HEK293 (cell line): ENCODE data around the gene NMB.
"Not testable (repeated sequence)": the region's sequence is repeated elsewhere in the genome, so short reads cannot be mapped to it uniquely, and the experiment has no call there.

ENCODE experiments used
- CTCF ChIA-PET: fragments of 350-600 bp; formaldehyde crosslinking; extraction: SDS; loops from one replicate; lab custom pipeline; 2021; ENCODE audit warnings: antibody characterized with exemption; lab: Yijun Ruan, JAX
- POLR2A ChIA-PET: fragments of 300-600 bp; formaldehyde crosslinking; extraction: SDS; loops from one replicate; lab custom pipeline; 2020; ENCODE audit warnings: antibody characterized with exemption, inconsistent platforms; lab: Yijun Ruan, JAX
- H3K27ac ChIP-seq: fragments of 200-500 bp; sonication (Bioruptor generic); 2 replicates; pipeline ENCODE4 v1.5.1; 2014; ENCODE audit warnings: low read depth, low read length, control low read depth, inconsistent platforms; ENCODE audit errors: extremely low read depth
- H3K36me3 ChIP-seq, 2 experiments: fragments of 200-500 bp in 1 of 2; sonication (Bioruptor generic) in 1 of 2; 1 replicate in 1 of 2; 2 replicates in 1 of 2; pipeline ENCODE4 v1.5.1; 2014 to 2017; ENCODE audit warnings: inconsistent platforms in 2 of 2, low read length in 2 of 2; ENCODE audit not compliant: control insufficient read depth in 2 of 2, insufficient read depth in 1 of 2
- H3K4me1 ChIP-seq: fragments of 200-500 bp; sonication (Bioruptor generic); 2 replicates; pipeline ENCODE4 v1.5.1; 2014; ENCODE audit warnings: mild to moderate bottlenecking, low read length, inconsistent platforms; ENCODE audit not compliant: control insufficient read depth, insufficient read depth
- H3K4me3 ChIP-seq: 2 replicates; pipeline ENCODE4 v1.5.1; 2011; ENCODE audit warnings: low read depth, mild to moderate bottlenecking, control low read depth, low read length, moderate library complexity
- H3K9me3 ChIP-seq: fragments of 200-500 bp; sonication (Bioruptor generic); 2 replicates; pipeline ENCODE4 v1.5.1; 2014; ENCODE audit warnings: low read depth, low read length, inconsistent platforms; ENCODE audit not compliant: control insufficient read depth, insufficient read depth
- GLI2 ChIP-seq: fragments of 450-650 bp; formaldehyde crosslinking; IDR thresholded peaks from 2 replicates; pipeline ENCODE4; 2017; ENCODE audit warnings: missing biosample characterization, missing genetic modification characterization, low read depth, borderline replicate concordance
- OSR2 ChIP-seq: fragments of 450-650 bp; formaldehyde crosslinking; IDR thresholded peaks from 2 replicates; pipeline ENCODE4 v1.5.1; 2016; ENCODE audit warnings: missing biosample characterization, missing genetic modification characterization
- SCRT1 ChIP-seq: fragments of 450-650 bp; formaldehyde crosslinking; IDR thresholded peaks from 2 replicates; pipeline ENCODE4 v1.5.1; 2016; ENCODE audit warnings: missing biosample characterization, missing genetic modification characterization, borderline replicate concordance
- SP2 ChIP-seq: fragments of 450-650 bp; formaldehyde crosslinking; IDR thresholded peaks from 2 replicates; pipeline ENCODE4 v1.5.1; 2016; ENCODE audit warnings: missing biosample characterization, missing genetic modification characterization
- WT1 ChIP-seq: fragments of 450-650 bp; formaldehyde crosslinking; IDR thresholded peaks from 2 replicates; pipeline ENCODE4 v1.5.1; 2016; ENCODE audit warnings: missing biosample characterization, missing genetic modification characterization
- ZEB2 ChIP-seq: fragments of 450-650 bp; formaldehyde crosslinking; IDR thresholded peaks from 2 replicates; pipeline ENCODE4 v1.5.1; 2016; ENCODE audit warnings: missing biosample characterization, missing genetic modification characterization
- ZNF121 ChIP-seq: fragments of 450-650 bp; formaldehyde crosslinking; IDR thresholded peaks from 2 replicates; pipeline ENCODE4 v1.5.1; 2016; ENCODE audit warnings: missing biosample characterization, missing genetic modification characterization
- ZNF16 ChIP-seq: fragments of 450-650 bp; formaldehyde crosslinking; IDR thresholded peaks from 2 replicates; pipeline ENCODE4 v1.5.1; 2016; ENCODE audit warnings: low read depth, missing biosample characterization, missing genetic modification characterization
- ZNF302 ChIP-seq: fragments of 450-650 bp; formaldehyde crosslinking; IDR thresholded peaks from 2 replicates; pipeline ENCODE4 v1.5.1; 2016; ENCODE audit warnings: missing biosample characterization, missing genetic modification characterization, low read depth
- ZNF600 ChIP-seq: fragments of 450-650 bp; formaldehyde crosslinking; IDR thresholded peaks from 2 replicates; pipeline ENCODE4 v1.5.1; 2016; ENCODE audit warnings: missing biosample characterization, missing genetic modification characterization
- ZNF76 ChIP-seq: fragments of 450-650 bp; formaldehyde crosslinking; IDR thresholded peaks from 2 replicates; pipeline ENCODE4; 2016; ENCODE audit warnings: low read depth, missing biosample characterization, missing genetic modification characterization, borderline replicate concordance
- ZNF777 ChIP-seq: fragments of 450-650 bp; formaldehyde crosslinking; IDR thresholded peaks from 2 replicates; pipeline ENCODE4 v1.5.1; 2017; ENCODE audit warnings: missing biosample characterization, missing genetic modification characterization, borderline replicate concordance
- ZNF837 ChIP-seq: fragments of 450-650 bp; formaldehyde crosslinking; IDR thresholded peaks from 2 replicates; pipeline ENCODE4 v1.5.1; 2016; ENCODE audit warnings: missing biosample characterization, missing genetic modification characterization
- ZSCAN30 ChIP-seq: fragments of 450-650 bp; IDR thresholded peaks from 2 replicates; pipeline ENCODE4 v1.5.1; 2018; ENCODE audit warnings: missing biosample characterization, mild to moderate bottlenecking, missing genetic modification characterization, moderate library complexity
- TF ChIP-seq, protein P1 (sequence below): fragments of 450-650 bp; formaldehyde crosslinking; IDR thresholded peaks from 2 replicates; pipeline ENCODE4 v1.5.1; 2016; ENCODE audit warnings: missing biosample characterization, missing genetic modification characterization
- TF ChIP-seq, protein P2 (sequence below): fragments of 450-650 bp; formaldehyde crosslinking; IDR thresholded peaks from 2 replicates; pipeline ENCODE4 v1.5.1; 2016; ENCODE audit warnings: missing biosample characterization, missing genetic modification characterization, borderline replicate concordance
- TF ChIP-seq, protein P3 (sequence below): fragments of 450-650 bp; formaldehyde crosslinking; IDR thresholded peaks from 2 replicates; pipeline ENCODE4 v1.5.1; 2017; ENCODE audit warnings: missing biosample characterization, mild to moderate bottlenecking, missing genetic modification characterization, moderate library complexity

Gene NMB

DNA sequence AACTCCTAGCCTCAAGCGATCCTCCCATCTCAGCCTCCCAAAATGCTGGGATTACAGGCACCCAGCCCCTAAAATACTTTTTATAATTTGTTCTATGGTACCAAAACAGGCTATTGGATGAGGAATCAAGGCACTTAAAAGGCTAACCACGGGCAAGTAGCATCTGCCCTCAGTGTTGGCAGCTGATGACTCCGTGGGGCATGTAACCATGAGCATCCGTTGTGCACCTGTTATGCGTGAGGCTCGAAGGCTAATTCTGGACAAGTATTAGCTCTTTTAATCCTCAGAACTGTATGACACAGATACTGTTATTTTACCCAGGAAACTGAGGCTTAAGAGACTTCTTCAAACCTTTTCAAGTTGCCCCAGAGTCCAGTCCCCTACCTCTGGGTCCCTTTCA, 14.2 kb downstream of the NMB start (continued):
- no peak for TF ChIP-seq ZNF302
- TF ChIP-seq, protein P1, sequence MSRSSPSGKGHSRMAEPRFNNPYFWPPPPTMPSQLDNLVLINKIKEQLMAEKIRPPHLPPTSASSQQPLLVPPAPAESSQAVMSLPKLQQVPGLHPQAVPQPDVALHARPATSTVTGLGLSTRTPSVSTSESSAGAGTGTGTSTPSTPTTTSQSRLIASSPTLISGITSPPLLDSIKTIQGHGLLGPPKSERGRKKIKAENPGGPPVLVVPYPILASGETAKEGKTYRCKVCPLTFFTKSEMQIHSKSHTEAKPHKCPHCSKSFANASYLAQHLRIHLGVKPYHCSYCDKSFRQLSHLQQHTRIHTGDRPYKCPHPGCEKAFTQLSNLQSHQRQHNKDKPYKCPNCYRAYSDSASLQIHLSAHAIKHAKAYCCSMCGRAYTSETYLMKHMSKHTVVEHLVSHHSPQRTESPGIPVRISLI = no peak
- TF ChIP-seq, protein P2, sequence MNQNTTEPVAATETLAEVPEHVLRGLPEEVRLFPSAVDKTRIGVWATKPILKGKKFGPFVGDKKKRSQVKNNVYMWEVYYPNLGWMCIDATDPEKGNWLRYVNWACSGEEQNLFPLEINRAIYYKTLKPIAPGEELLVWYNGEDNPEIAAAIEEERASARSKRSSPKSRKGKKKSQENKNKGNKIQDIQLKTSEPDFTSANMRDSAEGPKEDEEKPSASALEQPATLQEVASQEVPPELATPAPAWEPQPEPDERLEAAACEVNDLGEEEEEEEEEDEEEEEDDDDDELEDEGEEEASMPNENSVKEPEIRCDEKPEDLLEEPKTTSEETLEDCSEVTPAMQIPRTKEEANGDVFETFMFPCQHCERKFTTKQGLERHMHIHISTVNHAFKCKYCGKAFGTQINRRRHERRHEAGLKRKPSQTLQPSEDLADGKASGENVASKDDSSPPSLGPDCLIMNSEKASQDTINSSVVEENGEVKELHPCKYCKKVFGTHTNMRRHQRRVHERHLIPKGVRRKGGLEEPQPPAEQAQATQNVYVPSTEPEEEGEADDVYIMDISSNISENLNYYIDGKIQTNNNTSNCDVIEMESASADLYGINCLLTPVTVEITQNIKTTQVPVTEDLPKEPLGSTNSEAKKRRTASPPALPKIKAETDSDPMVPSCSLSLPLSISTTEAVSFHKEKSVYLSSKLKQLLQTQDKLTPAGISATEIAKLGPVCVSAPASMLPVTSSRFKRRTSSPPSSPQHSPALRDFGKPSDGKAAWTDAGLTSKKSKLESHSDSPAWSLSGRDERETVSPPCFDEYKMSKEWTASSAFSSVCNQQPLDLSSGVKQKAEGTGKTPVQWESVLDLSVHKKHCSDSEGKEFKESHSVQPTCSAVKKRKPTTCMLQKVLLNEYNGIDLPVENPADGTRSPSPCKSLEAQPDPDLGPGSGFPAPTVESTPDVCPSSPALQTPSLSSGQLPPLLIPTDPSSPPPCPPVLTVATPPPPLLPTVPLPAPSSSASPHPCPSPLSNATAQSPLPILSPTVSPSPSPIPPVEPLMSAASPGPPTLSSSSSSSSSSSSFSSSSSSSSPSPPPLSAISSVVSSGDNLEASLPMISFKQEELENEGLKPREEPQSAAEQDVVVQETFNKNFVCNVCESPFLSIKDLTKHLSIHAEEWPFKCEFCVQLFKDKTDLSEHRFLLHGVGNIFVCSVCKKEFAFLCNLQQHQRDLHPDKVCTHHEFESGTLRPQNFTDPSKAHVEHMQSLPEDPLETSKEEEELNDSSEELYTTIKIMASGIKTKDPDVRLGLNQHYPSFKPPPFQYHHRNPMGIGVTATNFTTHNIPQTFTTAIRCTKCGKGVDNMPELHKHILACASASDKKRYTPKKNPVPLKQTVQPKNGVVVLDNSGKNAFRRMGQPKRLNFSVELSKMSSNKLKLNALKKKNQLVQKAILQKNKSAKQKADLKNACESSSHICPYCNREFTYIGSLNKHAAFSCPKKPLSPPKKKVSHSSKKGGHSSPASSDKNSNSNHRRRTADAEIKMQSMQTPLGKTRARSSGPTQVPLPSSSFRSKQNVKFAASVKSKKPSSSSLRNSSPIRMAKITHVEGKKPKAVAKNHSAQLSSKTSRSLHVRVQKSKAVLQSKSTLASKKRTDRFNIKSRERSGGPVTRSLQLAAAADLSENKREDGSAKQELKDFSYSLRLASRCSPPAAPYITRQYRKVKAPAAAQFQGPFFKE (tag by site-specific recombination) = no peak
- no peak for TF ChIP-seq SCRT1 (tag by site-specific recombination)
- TF ChIP-seq ZNF777 (tag by site-specific recombination) = no peak

DNA sequence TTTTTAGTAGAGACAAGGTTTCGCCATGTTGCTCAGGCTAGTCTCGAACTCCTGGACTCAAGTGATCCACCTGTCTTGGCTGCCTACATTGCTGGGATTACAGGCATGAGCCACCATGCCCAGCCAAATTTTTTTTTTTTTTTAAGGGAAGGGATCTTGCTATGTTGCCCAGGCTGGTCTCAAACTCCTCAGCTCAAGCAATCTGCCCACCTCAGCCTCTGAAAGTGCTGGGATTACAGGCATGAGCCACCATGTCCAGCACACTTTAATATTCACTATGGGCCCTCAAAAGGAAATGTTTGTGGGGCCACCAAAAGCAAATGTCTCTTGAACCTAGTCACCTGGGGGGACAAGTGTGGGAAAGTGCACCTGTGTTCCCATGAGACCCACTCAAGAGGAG, 15.4 kb downstream of the NMB start:
- not testable (repeated sequence) for H3K4me3 ChIP-seq, H3K4me1 ChIP-seq, H3K27ac ChIP-seq, H3K9me3 ChIP-seq
- H3K36me3 ChIP-seq = peaks cover 70 to 95% of the 10 kb centered on the region in 2 experiments
- peak; percentile 95 for TF ChIP-seq ZNF121 (tag by site-specific recombination)
- ChIA-PET CTCF (interaction anchor here (0.5 to 1.4 kb wide), 6 partner anchors 9 to 286 kb away, joined by 3 to 5 read pairs (median 4); no protein-coding TSS in a partner anchor), POLR2A (interaction anchor here (0.9 to 3.4 kb wide), 4 partner anchors 9 to 42 kb away, joined by 3 to 22 read pairs (median 7); partner anchors contain the start of genes WDR73 and ZSCAN2)

DNA sequence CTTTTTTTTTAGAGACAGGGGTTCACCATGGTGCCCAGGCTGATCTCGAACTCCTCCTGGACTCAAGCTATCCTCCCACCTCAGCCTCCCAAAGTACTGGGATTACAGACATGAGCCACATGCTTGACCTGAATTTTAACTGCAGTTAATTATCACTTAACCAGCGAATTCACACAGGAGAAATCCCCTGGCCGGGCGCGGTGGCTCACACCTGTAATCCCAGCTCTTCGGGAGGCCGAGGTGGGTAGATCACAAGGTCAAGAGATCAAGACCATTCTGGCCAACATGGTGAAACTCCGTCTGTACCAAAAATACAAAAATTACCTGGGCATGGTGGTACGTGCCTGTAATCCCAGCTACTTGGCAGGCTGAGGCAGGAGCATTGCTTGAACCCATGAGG, 16.1 kb downstream of the NMB start:
- ChIA-PET CTCF (interaction anchor here (0.6 kb wide), 1 partner anchor 341 kb away, joined by 4 read pairs; no protein-coding TSS in a partner anchor), POLR2A (interaction anchor here (1.4 to 3.4 kb wide), 3 partner anchors 10 to 14 kb away, joined by 4 to 22 read pairs (median 8); partner anchors contain the start of gene WDR73)
- H3K27ac ChIP-seq, H3K4me3 ChIP-seq, H3K4me1 ChIP-seq, H3K9me3 ChIP-seq: not testable (repeated sequence)
- peaks cover 63 to 92% of the 10 kb centered on the region in 2 experiments for H3K36me3 ChIP-seq

DNA sequence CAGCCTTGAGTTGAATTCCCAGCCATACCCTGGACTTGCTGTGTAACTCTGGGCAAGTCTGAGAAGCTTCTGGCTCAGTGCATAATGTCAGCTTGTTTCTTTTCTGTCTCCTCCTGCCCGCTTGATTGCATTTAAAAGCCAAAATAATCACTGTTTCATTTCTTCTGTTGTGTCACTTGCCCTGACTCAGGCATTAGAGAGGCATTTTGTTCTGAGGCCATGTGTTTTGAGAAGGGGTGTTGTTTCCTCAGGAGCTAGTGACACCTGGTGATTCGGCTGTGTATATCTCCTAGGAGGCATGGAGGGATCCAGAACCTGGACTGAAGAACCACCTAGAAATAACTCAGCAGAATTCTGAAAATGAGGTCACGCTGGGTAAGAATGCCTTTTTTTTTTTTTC, 19.9 kb downstream of the NMB start:
- POLR2A ChIA-PET = interaction anchor here (0.5 to 1.8 kb wide), 4 partner anchors 11 to 531 kb away, joined by 3 to 8 read pairs (median 5); partner anchors contain the start of gene WDR73
- Histone ChIP-seq H3K27ac (peak overlapping the region; percentile 29; the same call in 1 of the 2 replicates), H3K4me1 (no peaks in the 10 kb centered on the region), H3K4me3 (no peak overlapping the region), H3K9me3 (no peaks in the 10 kb centered on the region), H3K36me3 (peaks cover 49 to 68% of the 10 kb centered on the region in 2 experiments)
- CTCF ChIA-PET = interaction anchor here (0.6 to 2.3 kb wide), 8 partner anchors 9 to 399 kb away, joined by 3 to 21 read pairs (median 4); partner anchors contain the start of gene WDR73
- TF ChIP-seq OSR2 (tag by site-specific recombination) = no peak
- TF ChIP-seq GLI2 (tag by site-specific recombination) = no peak
- no peak for TF ChIP-seq ZNF76
- TF ChIP-seq, protein P3, sequence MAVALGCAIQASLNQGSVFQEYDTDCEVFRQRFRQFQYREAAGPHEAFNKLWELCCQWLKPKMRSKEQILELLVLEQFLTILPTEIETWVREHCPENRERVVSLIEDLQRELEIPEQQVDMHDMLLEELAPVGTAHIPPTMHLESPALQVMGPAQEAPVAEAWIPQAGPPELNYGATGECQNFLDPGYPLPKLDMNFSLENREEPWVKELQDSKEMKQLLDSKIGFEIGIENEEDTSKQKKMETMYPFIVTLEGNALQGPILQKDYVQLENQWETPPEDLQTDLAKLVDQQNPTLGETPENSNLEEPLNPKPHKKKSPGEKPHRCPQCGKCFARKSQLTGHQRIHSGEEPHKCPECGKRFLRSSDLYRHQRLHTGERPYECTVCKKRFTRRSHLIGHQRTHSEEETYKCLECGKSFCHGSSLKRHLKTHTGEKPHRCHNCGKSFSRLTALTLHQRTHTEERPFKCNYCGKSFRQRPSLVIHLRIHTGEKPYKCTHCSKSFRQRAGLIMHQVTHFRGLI (tag by site-specific recombination) = no peak
- TF ChIP-seq ZSCAN30 (tag by site-specific recombination) = no peak
- no peak for TF ChIP-seq ZEB2 (tag by site-specific recombination)
- no peak for TF ChIP-seq SCRT1 (tag by site-specific recombination)
- TF ChIP-seq ZNF600 (tag by site-specific recombination) = 0 out of 2 replicates have a peak, but pooled peaks have one; percentile 40
- TF ChIP-seq, protein P1 = no peak
- TF ChIP-seq WT1 (tag by site-specific recombination) = no peak
- no peak for TF ChIP-seq SP2 (tag by site-specific recombination)
- TF ChIP-seq ZNF837 (tag by site-specific recombination) = no peak
- no peak for TF ChIP-seq ZNF16 (tag by site-specific recombination)
